Esophagus (tissue), 2 donors: ENCODE measurements around the gene ZFP91. TPM values are rescaled to one million over a fixed set of nuclear protein-coding genes. Genes with fewer than 3 reads are reported as not detected.

ENCODE experiments used
- H3K27ac ChIP-seq, 2 donors: one replicate each; pipeline ENCODE4 v1.5.1; 2013; ENCODE audit warnings: low read depth in 2 of 2, mild to moderate bottlenecking in 2 of 2, inconsistent platforms in 1 of 2, low read length in 1 of 2, moderate library complexity in 1 of 2
- H3K27me3 ChIP-seq, 2 donors: one replicate each; pipeline ENCODE4 v1.6.1; 2013; ENCODE audit warnings: low read length in 2 of 2, control low read depth in 1 of 2, mild to moderate bottlenecking in 1 of 2; ENCODE audit not compliant: insufficient read depth in 2 of 2, control insufficient read depth in 1 of 2
- H3K36me3 ChIP-seq, 2 donors: one replicate each; pipeline ENCODE4 v1.6.1; 2013; ENCODE audit warnings: low read length in 1 of 2; ENCODE audit not compliant: control insufficient read depth in 2 of 2, insufficient read depth in 2 of 2
- H3K4me1 ChIP-seq, 2 donors: one replicate each; pipeline ENCODE4 v1.6.1; 2013; ENCODE audit warnings: low read length in 1 of 2; ENCODE audit not compliant: control insufficient read depth in 2 of 2, insufficient read depth in 2 of 2
- H3K4me3 ChIP-seq, 2 donors: one replicate each; pipeline ENCODE4 v1.5.1; 2013; ENCODE audit warnings: low read length in 2 of 2, mild to moderate bottlenecking in 2 of 2, low read depth in 1 of 2, moderate library complexity in 1 of 2
- H3K9me3 ChIP-seq, 2 donors: one replicate each; pipeline ENCODE4 v1.6.1; 2013; ENCODE audit warnings: mild to moderate bottlenecking in 2 of 2, low read depth in 1 of 2, low read length in 1 of 2, moderate library complexity in 1 of 2; ENCODE audit not compliant: control insufficient read depth in 2 of 2, insufficient read depth in 1 of 2
- WGBS, 2 donors: extraction: QIAGEN DNeasy Blood & Tissue Kit; methylation state at CpG; one replicate each; pipeline ENCODE4 v1.1.7; 2013; 5-methylcytosine and 5-hydroxymethylcytosine counted together
- polyA plus RNA-seq, 2 donors: library from polyadenylated mRNA; stranded (reverse); fragments of 200-250 nt; gene quantifications; one replicate each; pipeline ENCODE4 v1.2.3, GENCODE V29; 2013
- donor health status: healthy with polysubstance abuse.
- donor health status: Bipolar disorder and iron deficiency.

Gene ZFP91
- polyA plus RNA-seq, 2 donors = 7.4 to 15.5 TPM

DNA sequence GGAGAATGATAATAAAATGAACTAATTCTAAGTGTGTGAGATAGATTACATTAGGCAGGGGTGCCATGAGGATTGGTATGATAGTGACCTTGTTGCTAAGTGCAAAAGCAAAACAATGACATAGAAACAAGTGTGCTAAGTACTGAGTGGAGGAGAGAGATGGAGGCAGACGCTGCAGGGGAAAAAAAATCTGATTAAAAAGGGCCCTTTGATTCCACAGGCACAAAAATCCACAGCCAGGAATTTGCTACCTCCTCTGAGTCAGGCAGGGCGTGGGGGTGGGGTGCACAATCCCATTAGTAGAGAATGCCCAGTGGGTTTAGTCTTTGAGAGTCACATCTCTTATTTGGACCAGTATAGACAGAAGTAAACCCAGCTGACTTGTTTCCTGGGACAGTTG lies 43.5 kb downstream of the ZFP91 start, which contains the start of gene CNTF:
TSS of gene CNTF (plus strand) at position 322 of the 400 bp plus-strand sequence. CDS start 88 bp downstream, outside the sequence.
- Histone ChIP-seq H3K27ac (no peak within 1 kb of the TSS), H3K4me1 (no peaks in the 10 kb centered on the region), H3K27me3 (no peaks in the 10 kb centered on the region), H3K9me3 (no peaks in the 10 kb centered on the region), H3K4me3 (no peak within 1 kb of the TSS), H3K36me3 (peaks cover 14 to 21% of the 10 kb centered on the region in 2 donors)
- WGBS, 2 donors = 57 to 73% methylated on average over 2 of the region's 2 CpGs

DNA sequence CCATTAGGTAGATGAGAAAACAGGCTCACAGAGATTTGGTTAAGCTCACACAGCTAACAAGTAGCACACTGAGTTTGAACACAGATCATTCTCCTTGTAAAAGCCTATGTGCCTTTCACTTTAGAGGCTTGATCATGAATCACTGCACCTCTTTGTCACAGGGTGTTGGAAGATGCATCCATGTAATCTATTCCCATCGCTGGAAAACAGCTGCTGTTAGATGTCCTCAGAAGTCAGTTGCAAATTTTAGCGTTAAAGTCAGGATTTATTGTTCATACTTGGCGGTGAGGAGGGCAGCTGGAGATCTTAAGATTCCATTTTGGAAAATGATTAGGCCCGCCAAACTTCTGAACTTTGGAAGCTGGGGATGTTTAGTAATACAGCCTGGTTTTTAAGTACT lies 46.2 kb downstream of the ZFP91 start:
- Histone ChIP-seq H3K36me3 (peaks cover 6 to 12% of the 10 kb centered on the region in 2 donors), H3K4me3 (no peak overlapping the region)
- WGBS, 2 donors = 92 to 98% methylated on average over 4 of the region's 4 CpGs

DNA sequence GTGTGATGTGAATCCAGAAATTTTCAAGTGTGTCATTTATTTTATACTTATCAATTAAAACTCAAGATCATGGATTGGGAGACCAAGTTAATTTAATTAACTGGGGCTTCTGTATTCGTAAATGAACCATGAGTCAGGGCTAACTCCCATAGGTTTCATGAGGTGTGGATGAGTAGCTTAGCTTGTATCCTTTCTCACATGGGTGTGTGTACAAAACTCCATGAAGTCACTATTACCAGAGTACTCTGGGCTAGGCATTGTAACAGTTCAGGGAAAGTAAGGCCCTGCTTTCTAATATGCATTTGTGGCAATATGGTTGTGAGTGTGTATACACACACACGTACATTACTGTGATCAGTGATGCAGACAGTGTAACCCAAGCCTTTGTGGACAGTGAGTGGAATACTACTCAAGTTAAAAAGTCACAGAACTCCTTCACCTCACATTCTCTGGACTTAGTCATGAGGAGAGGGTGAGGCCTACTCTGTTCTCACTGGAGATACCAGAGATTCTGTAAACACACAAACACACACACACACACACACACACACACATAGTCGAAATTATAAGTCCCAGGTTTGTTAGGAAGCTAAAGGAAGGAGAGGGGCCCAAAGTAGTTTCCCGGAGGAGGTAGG lies 47.1 kb downstream of the ZFP91 start:
- Histone ChIP-seq H3K36me3 (peaks cover 6 to 12% of the 10 kb centered on the region in 2 donors), H3K27me3 (no peaks in the 10 kb centered on the region), H3K4me1 (no peaks in the 10 kb centered on the region), H3K9me3 (no peaks in the 10 kb centered on the region), H3K4me3 (no peak overlapping the region), H3K27ac (peak overlapping the region in 1 of 2 donors; percentile 33)
- 92 to 94% methylated on average over 4 of the region's 4 CpGs for WGBS, 2 donors

More for the DNA sequence above, 46.2 kb downstream of the ZFP91 start:
- Histone ChIP-seq H3K27ac (no peak overlapping the region), H3K4me1 (no peaks in the 10 kb centered on the region), H3K27me3 (no peaks in the 10 kb centered on the region), H3K9me3 (no peaks in the 10 kb centered on the region)

DNA sequence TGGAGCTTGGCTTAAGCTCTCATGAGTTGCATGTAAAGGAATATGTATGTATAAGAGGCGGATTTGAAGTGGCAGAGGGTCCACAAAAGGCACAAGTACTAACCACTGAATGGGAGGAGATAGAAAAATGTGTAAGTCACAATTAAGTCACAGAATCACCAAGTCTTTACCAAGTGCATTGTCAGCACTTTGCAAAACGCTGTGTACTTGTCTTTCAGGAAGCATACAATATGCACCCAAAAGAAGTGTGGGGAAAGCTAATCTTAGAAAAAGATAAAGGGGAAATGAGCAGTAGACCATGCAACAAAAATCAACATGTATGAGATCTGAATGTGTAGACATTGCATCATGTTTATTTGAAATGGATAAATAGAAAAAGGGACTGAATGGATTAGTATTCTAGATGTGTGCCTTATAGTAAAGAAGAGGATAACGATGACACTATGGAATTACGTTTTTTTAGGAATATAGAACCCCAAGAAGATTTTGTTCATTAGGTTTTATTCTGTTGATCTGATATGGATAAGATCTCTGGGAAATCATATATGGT lies 48.1 kb downstream of the ZFP91 start:
- H3K4me1 ChIP-seq = no peaks in the 10 kb centered on the region
- WGBS, 2 donors = 74 to 79% methylated on average over 4 of the region's 4 CpGs
- H3K9me3 ChIP-seq = no peaks in the 10 kb centered on the region
- no peak overlapping the region for H3K27ac ChIP-seq
- no peaks in the 10 kb centered on the region for H3K27me3 ChIP-seq
- no peak overlapping the region for H3K4me3 ChIP-seq
- peaks cover 6 to 12% of the 10 kb centered on the region in 2 donors for H3K36me3 ChIP-seq

DNA sequence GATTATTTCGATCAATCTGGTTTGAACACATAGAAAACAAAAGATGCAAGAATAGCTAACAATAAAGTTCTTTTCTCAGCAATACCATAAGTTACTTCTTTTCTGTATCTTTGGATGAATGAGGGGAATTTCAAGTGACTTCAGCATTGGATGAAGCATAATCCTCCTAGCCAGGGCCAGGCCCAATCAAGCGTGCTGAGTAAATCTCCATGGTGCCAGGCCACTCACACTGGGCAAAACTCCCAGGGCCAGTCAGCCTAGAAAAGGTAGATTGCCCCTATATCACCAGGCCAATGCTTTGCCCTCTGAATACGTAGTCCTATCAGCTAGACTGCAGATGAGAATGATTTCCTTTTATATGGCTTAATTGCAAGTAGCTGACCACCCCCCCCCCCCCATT lies 49.6 kb downstream of the ZFP91 start:
- Histone ChIP-seq H3K4me1 (no peaks in the 10 kb centered on the region), H3K36me3 (peaks cover 6% of the 10 kb centered on the region in 2 donors), H3K27ac (no peak overlapping the region), H3K9me3 (no peaks in the 10 kb centered on the region), H3K27me3 (no peaks in the 10 kb centered on the region), H3K4me3 (no peak overlapping the region)
- 75 to 79% methylated on average over 3 of the region's 3 CpGs for WGBS, 2 donors

DNA sequence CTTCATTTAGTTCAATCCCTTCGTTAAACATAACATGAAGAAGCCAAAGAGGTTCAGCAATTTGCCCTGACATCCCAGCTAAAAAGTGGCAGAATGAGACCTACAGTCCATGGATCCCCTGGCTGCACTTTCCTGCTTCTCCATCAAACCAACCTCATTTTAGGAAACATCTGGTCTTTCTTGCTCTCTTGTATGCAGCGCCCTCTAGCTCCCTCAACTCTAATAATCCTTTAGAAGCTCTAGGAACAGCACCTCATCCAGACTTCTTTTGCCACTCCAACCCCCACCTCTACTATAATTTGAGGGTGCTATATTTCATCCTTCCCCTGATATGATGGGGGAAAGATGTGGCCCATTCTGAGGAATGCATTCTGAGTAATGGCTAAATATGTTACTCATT lies 51.0 kb downstream of the ZFP91 start:
- 33 to 36% methylated on average over 2 of the region's 2 CpGs for WGBS, 2 donors
- Histone ChIP-seq H3K27me3 (no peaks in the 10 kb centered on the region), H3K36me3 (peaks cover 0 to 6% of the 10 kb centered on the region in 2 donors), H3K9me3 (no peaks in the 10 kb centered on the region), H3K27ac (no peak overlapping the region), H3K4me3 (no peak overlapping the region), H3K4me1 (no peaks in the 10 kb centered on the region)

DNA sequence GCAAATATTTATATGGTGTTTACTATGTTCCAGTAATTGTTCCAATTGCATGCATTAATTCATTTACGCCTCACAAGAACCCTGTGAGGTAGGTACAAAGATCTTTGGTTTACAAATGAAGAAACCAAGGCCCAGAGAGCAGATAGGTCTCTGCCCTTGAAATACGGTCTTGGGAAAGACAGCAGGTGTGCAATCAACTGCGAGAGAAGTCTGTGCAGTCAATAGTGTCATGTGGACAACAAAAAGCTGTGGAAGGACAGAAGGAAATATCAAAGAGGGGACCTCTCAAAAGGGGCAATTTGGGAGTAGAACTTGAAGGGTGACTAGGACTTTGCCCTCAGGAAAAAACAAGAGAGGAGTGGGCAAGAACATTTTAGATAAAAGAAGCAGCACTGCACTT lies 52.5 kb downstream of the ZFP91 start:
- 74 to 89% methylated on average over 3 of the region's 3 CpGs for WGBS, 2 donors
- H3K36me3 ChIP-seq = no peaks in the 10 kb centered on the region
- no peaks in the 10 kb centered on the region for H3K27me3 ChIP-seq
- no peaks in the 10 kb centered on the region for H3K9me3 ChIP-seq
- no peak overlapping the region for H3K4me3 ChIP-seq
- no peaks in the 10 kb centered on the region for H3K4me1 ChIP-seq
- no peak overlapping the region for H3K27ac ChIP-seq

DNA sequence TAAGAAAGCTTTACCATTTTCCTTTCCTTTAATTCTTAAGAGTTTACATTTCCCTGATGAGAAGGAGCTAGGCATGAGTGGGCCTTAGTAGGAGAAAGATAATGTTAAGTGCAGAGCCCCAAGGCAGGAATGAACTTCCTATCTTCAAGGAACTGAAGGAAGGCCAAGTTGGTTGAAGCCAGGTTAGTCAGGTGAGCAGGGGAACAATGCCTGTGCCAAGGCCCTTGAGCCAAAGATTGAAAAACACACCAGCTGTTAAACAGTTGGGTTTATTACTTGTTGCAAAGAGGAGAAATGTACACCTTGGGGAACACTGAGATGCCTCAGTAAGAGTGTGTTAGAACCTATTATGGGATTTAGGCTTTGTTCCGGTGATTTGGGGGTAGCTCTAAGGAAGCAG lies 53.6 kb downstream of the ZFP91 start:
- 94% methylated on average over 1 of the region's 1 CpG for WGBS, 2 donors
- H3K4me3 ChIP-seq = no peak overlapping the region

DNA sequence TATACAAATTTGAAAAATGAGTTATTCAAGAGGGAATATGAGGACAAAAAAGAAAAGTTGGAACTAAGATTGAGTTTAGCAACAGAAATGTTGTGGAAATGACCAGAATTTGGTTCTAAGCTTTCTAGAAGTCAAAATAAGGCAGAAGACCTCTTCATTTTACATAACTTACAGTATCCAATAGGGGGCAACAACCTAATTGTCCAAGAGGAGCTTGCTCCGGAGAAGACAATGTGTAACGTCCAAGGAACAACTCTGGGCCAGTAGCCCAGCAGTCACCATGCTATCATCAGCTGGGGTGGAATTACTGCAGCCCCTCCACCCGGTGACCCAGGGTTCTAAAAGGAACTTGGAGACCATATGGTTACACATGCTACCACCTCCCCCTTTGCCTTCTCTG lies 57.7 kb downstream of the ZFP91 start:
- H3K36me3 ChIP-seq = no peaks in the 10 kb centered on the region
- no peak overlapping the region for H3K4me3 ChIP-seq
- no peak overlapping the region for H3K27ac ChIP-seq
- H3K27me3 ChIP-seq = no peaks in the 10 kb centered on the region
- no peaks in the 10 kb centered on the region for H3K4me1 ChIP-seq
- H3K9me3 ChIP-seq = no peaks in the 10 kb centered on the region
- WGBS, 2 donors = 69 to 92% methylated on average over 3 of the region's 3 CpGs

More for the DNA sequence above, 53.6 kb downstream of the ZFP91 start:
- no peak overlapping the region for H3K27ac ChIP-seq
- H3K27me3 ChIP-seq = no peaks in the 10 kb centered on the region
- H3K9me3 ChIP-seq = no peaks in the 10 kb centered on the region
- no peaks in the 10 kb centered on the region for H3K4me1 ChIP-seq
- no peaks in the 10 kb centered on the region for H3K36me3 ChIP-seq

DNA sequence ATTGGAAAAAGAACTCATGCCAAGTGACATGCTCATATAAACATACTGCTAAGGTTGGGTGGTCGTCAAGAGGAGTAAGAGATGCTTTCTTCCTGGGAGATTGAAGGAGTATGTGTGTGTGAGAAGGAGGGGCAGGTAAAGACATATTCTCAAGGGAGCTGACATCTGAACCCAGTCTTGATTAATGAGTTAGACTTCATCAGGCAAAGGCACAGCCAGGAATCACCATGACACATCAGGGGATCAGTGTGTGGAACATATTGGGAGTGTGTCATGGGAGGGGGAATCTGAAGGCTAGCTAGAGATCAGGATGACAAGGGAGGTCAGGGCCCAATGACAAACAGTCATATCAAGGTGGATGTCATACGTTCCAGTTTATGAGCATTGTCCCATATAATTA lies 58.5 kb downstream of the ZFP91 start:
- Histone ChIP-seq H3K27me3 (no peaks in the 10 kb centered on the region), H3K9me3 (no peaks in the 10 kb centered on the region), H3K27ac (no peak overlapping the region), H3K4me3 (no peak overlapping the region), H3K36me3 (no peaks in the 10 kb centered on the region), H3K4me1 (no peaks in the 10 kb centered on the region)
- 48 to 67% methylated on average over 2 of the region's 2 CpGs for WGBS, 2 donors
